HG03571 (cell line): ENCODE results near the gene MAN2A2.

Source experiments
- ATAC-seq: cut with Tn5 transposase; IDR thresholded peaks from one replicate; pipeline ENCODE4 v1.9.1; 2021; ENCODE audit not compliant: unreplicated experiment

Gene MAN2A2

GRCh38 chr15:90941038-90941437 lies 37.9 kb downstream of the MAN2A2 start:
- ATAC-seq: no peak

DNA sequence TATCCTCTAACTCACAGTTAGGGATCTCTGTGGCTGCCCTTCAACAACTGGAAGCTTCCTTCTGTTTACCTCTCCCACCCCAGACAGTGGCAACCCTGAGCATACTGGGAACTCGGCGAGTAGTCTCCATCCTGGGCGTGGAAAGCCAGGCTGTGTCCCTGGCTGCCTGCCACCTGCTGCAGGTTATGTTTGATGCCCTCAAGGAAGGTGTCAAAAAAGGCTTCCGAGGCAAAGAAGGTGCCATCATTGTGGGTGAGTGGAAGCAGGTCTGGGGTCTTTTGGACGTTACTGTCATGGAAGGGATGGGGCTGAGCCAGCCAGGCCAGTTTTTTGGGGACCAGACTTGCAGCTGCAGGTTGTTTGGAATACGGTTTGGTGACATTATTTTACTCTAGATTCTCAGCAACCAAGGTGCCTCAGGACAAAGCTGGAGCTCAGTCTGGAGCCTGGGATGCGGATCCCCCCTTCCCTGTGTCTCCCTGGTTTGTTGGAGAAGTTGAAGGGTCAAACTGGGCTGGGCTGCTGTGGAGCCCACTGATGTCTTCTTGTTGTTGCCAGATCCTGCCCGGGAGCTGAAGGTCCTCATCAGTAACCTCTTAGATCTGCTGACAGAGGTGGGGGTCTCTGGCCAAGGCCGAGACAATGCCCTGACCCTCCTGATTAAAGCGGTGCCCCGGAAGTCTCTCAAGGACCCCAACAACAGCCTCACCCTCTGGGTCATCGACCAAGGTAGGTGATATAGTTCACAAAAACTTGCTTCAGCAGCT lies 39.4 kb downstream of the MAN2A2 start:
- ATAC-seq: no peak

DNA sequence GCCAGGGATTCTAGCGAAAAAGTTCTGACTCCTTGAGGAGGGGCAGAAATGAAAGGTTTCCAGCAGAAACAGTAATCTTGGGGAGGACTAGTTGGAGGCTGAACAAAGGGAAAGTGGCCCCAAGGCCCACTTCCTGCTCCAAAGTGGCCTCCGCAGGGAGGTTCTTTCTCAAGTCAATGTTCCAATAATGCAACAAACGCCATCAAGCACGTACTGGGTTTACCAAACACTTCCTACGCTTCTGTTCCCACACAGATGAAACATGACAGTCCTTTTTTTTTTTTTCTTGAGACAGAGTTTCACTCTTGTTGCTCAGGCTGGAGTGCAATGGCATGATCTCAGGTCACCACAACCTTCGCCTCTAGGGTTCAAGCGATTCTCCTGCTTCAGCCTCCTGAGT lies 42.0 kb downstream of the MAN2A2 start:
- no peak for ATAC-seq

DNA sequence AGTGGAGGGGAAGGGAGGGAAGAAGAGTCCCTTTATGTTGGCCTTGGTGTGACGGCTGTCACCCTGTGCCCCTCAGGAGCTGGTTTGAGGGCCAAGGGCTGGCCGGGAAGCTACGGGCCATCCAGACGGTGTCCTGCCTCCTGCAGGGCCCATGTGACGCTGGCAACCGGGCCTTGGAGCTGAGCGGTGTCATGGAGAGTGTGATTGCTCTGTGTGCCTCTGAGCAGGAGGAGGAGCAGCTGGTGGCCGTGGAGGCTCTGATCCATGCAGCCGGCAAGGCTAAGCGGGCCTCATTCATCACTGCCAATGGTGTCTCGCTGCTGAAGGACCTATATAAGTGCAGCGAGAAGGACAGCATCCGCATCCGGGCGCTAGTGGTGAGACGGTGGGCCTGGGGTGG lies 43.4 kb downstream of the MAN2A2 start:
- ATAC-seq: no peak

DNA sequence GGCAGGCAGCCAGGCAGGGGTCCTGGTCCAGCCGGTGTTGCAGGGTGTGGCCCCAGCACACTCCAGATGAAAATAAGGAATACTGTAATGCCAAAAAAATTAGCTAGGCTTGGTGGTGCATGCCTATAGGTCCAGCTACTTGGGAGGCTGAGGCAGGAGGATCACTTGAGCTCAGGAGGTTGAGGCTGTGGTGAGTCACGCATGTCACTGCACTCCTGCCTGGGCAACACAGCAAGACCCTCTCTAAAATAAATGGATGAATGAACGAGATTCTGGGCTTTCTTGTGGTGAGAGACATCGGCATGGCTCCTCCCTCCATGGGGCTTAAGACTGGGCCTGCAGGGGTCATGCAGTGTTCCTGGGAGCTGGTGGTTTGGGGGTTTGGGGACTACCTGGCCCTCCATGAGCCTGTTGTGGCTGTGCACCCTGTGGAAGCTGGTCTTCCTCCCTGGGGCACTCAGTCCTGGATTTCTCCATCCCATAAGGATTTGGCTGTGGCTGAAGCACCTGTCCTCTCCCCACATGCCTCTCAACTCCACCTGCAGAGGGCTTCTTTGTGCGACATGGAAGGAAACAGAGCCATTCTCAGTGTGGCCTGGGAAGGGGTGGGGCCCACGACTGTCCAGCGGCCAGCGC lies 44.0 kb downstream of the MAN2A2 start:
- ATAC-seq: no peak

DNA sequence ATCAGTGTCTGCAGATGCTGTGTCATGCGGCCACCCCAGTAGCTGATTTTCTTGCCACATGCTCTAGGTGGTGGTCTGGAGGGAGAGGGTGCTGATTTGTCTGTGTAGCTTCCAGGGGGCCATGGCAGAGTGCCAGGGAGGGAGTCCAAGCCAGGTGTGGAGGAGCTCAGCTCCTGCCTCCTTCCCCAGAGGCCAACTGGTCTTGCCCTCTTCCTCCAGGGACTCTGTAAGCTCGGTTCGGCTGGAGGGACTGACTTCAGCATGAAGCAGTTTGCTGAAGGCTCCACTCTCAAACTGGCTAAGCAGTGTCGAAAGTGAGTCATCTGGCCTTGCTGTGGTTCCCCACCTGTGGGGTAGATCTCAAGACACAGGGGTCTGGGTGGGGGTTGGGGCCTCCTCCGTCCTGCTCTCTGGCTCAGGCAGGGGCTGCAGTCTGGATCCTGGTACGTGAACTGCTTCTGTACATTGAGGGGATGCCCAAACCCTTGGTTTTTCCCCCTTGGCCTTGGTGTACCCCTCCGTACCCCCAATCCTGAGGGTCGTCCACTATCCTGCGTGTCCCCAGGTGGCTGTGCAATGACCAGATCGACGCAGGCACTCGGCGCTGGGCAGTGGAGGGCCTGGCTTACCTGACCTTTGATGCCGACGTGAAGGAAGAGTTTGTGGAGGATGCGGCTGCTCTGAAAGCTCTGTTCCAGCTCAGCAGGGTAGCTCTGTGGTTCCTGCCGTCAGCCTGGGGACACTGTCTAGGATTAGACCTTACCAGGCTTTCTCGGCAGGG lies 44.7 kb downstream of the MAN2A2 start:
- ATAC-seq: no peak

DNA sequence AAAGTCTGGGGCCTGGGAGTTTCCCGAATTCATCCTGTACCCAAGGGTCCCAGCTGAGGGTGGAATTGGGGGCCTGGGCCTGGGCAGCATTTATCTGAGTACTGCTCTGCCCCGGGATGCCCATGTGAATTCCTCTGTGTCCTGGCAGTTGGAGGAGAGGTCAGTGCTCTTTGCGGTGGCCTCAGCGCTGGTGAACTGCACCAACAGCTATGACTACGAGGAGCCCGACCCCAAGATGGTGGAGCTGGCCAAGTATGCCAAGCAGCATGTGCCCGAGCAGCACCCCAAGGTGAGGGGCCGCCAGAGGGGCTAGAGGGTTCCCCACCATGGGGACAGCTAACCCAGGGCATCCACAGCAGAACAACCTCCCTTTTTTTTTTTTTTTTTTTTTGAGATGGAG lies 45.4 kb downstream of the MAN2A2 start:
- ATAC-seq: no peak

GRCh38 chr15:90949979-90950675 lies 47.0 kb downstream of the MAN2A2 start:
- no peak for ATAC-seq

DNA sequence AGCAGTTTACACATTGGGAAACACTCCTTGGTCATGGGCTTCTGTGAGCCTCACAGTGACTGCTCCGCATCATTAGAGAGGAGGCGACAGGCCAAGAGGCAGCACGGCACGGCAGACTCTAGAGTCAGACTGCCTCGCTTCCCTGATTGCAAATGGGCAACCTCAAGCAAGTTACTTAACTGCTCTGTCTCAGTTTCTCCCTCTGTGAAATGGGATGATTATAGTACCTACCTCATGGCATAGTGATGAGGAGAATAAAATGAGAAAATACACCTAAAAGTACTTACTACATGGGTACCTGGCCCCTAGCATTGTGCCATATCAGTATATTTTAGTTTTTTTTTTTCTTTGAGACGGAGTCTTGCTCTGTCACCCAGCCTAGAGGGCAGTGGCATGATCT lies 47.6 kb downstream of the MAN2A2 start:
- ATAC-seq: no peak

DNA sequence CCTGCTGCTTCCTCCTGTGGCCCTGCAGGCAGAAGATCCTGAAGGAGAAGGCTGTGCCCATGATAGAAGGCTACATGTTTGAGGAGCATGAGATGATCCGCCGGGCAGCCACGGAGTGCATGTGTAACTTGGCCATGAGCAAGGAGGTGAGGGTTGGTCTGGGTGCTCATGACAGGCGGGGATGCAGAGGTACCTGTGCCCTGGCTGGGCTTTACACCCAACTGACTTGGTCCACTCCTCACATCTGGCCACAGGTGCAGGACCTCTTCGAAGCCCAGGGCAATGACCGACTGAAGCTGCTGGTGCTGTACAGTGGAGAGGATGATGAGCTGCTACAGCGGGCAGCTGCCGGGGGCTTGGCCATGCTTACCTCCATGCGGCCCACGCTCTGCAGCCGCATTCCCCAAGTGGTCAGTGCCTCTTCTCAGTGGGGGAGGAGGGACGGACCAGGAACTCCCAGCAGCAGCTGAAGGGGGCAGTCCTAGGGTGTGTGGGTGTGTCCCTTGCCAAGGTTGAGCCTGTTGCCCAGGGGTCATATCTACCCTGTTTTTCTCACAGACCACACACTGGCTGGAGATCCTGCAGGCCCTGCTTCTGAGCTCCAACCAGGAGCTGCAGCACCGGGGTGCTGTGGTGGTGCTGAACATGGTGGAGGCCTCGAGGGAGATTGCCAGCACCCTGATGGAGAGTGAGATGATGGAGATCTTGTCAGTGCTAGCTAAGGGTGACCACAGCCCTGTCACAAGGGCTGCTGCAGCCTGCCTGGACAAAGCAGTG lies 50.0 kb downstream of the MAN2A2 start:
- no peak for ATAC-seq

DNA sequence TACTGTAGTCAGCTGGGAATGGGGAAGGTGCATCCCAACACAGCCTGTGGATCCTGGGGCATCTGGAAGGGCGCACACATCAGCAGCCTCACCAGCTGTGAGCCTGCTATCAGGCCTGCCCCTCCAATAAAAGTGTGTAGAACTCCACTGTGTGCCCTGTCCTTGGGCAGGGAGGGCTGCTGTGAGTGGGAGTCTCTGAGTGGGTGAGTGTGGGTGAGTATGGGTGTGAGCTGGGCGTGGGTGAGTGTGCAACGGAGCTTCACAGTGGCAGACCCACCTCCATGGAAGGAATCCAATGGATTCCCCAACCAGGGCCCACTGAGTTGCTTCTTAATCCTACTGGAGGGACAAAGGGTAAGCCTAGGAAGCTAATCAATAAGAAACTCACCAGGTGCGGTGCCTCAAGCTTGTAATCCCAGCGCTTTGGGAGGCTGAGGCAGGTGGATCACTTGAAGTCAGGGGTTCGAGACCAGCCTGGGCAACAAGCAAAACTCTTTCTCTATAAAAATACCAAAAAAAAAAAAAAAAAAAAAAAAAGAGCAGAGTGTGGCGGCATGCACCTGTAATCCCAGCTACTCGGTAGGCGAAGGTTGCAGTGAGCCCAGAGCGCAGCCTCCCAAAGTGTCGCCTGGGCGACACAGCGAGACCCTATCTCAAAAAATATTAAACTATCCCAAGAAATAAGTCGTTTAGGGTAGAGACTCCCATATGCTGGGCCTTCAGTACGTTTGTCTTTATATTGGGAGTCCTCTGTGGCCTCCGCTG lies 51.0 kb downstream of the MAN2A2 start:
- ATAC-seq: no peak

DNA sequence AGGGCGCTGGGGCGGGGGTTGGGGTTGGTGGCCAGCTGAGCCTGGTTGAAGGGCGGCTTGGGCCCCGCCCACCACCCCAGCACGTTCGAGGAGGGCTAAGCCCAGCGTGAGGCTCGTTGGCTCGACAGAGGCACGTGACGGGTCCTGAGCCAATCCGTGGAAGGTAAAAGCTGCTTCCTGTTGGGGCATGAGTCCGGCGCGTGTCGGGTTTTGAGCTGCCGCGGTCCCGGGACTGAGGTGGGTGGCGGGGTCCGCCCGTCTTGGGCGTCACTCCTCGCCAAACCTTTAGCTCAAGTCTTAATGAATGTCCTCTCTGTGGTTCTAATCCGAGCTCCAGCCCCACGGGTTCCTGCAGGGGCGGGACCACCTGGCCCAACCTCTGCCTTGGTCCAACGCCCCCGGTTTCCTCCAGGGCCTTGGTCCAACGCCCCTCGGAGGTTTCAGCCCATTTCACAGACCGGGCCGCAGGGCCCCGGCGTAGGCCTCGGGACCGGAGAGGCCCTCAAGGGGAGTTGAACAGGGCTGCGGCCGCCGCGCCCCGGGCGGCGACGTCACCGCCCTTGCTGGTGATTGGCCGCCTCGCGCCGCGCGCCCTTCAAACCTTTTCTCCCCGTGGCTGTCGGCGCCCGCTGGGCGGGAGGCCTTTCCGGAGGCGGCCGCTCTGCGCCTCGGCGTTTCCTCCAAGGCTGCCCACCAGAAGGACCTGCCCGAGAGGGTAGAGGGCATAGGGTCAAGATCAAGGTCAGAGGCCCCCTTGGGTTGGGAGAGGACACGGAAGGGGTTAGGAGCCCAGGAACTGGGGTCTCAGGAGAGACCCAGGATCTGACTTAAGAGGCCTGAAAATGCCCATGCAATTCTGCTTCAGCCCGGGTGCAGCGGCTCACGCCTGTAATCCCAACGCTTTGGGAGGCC lies 51.9 kb downstream of the MAN2A2 start, which contains the start of gene RCCD1:
Gene RCCD1, plus strand, starts transcription at position 173 of the 912 bp plus-strand sequence. CDS start 1,851 bp downstream, outside the sequence.
- peak; percentile 84 for ATAC-seq

- no peak for ATAC-seq
These were observed 52.6 kb downstream of the MAN2A2 start for GRCh38 chr15:90955624-90956273.

DNA sequence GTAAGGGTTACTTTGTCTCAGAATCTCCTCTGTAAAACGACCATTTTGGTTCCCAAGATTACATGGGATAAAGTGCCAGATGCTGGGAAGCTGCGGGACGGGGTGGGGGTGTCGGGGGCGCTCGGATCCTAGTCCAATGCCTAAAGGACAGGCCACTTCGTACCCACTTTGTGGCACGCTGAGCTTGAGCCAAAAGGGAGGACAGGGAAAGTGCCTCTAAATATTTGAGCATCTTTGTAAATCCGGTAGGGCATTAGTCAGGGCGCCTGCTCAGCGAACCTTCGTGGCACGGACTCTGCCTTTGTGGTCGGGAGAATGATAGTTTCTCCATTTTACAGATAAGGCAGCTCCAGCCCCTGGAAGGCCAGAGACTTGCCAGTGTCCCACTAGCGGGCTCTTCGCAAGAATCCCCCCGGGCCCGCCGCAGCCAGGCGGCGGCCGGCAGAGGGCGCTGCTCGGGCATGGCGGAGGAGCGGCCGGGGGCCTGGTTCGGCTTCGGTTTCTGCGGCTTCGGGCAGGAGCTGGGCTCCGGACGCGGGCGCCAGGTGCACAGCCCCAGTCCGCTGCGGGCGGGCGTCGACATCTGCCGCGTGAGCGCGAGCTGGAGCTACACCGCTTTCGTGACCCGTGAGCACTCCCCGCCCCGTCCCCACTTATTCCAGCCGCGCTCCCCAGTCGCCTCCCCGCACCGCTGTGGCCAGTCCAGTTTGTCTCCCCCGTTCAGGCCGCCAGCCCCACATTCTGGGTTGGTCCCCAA lies 53.4 kb downstream of the MAN2A2 start:
- peak; percentile 30 for ATAC-seq

DNA sequence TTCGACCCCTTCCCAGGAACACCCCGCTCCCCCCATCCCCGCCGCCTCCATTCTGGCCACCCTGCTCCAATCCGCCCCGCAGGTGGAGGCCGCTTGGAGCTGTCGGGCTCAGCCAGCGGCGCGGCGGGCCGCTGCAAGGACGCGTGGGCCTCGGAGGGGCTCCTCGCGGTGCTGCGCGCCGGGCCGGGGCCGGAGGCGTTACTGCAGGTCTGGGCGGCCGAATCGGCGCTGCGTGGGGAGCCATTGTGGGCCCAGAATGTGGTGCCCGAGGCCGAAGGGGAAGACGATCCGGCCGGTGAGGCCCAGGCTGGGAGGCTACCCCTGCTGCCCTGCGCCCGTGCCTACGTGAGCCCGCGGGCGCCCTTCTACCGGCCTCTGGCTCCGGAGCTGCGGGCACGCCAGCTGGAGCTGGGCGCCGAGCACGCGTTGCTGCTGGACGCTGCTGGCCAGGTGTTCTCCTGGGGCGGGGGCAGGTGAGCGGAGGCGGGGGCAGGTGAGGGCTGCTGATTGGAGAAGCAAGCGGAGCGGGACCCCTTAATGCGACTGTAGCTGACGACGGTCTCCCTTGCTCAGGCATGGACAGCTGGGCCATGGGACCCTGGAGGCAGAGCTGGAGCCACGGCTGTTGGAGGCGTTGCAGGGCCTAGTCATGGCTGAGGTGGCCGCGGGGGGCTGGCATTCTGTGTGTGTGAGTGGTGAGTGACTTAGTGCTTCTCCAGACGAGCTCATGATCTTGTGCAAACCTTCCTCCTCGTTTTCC lies 54.1 kb downstream of the MAN2A2 start:
- no peak for ATAC-seq

DNA sequence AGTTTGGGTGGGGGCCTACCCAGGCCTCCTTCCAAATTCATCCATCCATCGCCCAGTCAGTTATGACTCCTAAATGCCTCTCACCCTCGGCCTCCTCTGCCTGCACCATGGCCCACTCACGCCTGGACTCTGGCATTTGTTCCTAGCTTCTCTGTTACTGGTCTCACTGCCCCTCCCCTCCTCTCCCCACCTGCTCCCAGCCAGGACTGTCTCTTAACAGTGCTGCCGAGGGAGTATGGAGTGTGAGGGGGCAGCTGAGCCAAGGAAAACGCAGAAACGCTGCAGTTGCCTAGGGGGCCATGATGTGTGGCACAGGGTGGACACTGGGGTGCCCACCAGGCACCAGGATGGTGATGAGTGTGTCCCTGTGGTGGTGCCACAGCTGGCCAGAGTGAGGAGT lies 54.7 kb downstream of the MAN2A2 start:
- ATAC-seq: no peak
